GM21576 (cell line): ENCODE results near the gene C9orf50.
"Not testable (repeated sequence)": the region's sequence is repeated elsewhere in the genome, so short reads cannot be mapped to it uniquely, and the experiment has no call there.

Source experiments
- ATAC-seq: cut with Tn5 transposase; IDR thresholded peaks from one replicate; pipeline ENCODE4 v1.9.1; 2021; ENCODE audit warnings: mild to moderate bottlenecking, moderate library complexity; ENCODE audit not compliant: unreplicated experiment

Gene C9orf50, protein sequence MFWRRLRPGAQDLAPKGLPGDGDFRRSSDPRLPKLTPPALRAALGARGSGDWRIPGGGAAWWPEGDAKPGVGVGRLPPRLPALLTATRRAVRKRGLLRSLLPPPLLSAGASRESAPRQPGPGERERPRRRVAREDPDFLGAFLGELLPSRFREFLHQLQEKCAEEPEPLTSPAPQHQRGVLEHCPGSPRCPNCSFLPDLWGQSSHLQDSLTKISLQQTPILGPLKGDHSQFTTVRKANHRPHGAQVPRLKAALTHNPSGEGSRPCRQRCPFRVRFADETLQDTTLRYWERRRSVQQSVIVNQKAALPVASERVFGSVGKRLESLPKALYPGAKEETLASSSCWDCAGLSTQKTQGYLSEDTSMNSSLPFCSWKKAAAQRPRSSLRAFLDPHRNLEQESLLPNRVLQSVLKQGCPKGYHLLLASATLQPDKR

DNA sequence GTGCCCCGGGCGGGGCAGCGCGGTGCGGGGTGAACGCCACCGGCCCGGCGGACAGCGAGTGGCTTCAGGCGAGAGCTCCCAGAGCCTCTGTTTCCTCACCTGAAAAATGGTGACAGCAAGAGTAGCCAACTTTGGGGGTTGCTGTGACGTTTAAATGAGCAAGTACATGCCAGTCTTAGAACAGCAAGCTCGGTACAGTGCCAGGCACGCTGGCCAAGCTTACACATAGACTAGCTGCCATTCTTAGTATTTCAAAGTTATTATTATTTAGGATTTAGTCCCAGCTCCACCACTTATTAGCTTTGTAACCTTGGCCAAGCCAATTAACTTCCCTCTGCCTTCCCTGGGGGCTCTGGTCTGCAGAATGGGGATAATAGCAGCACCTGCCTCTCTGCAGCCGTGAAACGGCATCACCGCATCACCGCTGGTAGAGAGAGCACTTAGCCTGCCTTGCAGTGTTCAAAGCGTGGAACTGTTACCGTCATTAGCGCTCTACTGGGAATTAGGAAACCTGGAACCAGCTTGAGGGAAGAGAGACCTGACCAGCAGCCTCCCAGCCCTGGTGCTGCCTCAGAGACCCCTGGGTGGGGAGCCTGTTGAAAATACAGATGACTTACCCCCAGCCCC is at the start of gene C9orf50:
TSS of gene C9orf50 (minus strand) at position 433 of the 627 bp plus-strand sequence. CDS start 527 bp downstream, outside the sequence.
- ATAC-seq: no peak

- ATAC-seq: no peak
Observed at GRCh38 chr9:129669946-129670345, 49.0 kb upstream of the C9orf50 start.

GRCh38 chr9:129669141-129669718 is 48.3 kb upstream of the C9orf50 start:
- ATAC-seq: no peak

DNA sequence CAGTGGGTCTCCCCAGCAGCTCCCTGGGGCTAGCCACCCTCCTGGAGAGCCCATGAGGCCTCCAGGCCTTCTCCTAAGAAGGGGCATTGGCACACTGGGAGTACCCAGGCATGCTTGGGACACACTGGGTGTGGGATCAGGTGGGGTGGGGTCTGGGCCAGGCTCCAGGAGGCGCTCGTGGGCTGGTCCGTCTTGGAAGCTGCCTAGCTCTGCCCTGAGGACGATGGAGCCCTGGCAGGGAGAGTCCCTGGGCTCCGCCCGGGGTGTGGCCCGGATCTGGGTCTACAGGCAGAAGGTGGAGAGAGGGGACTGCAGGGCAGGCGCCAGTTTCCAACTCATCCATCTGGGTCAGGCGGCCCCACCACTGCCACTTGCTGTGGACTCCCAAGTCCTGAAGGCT is 46.9 kb upstream of the C9orf50 start:
- ATAC-seq: no peak

DNA sequence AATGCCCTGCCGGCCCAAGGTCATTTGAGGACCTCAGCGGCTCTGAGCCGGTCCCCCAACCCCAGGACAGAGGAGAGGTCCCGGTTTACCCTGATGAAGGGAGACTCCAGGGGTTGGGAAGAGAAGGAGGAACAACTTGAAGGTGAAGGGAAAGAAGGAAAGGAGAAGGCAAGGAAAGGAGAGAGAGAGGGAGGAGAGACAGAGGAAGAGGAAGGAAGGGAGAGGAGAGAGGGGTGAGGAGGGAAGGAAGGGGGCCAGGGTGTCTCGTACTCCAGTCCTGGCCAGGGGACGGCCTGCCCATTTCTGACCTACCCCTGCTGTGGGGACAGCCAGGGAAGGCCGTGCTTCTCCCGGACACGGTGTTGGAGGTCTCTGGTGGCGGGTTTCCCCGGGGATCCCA is 46.5 kb upstream of the C9orf50 start:
- no peak for ATAC-seq

DNA sequence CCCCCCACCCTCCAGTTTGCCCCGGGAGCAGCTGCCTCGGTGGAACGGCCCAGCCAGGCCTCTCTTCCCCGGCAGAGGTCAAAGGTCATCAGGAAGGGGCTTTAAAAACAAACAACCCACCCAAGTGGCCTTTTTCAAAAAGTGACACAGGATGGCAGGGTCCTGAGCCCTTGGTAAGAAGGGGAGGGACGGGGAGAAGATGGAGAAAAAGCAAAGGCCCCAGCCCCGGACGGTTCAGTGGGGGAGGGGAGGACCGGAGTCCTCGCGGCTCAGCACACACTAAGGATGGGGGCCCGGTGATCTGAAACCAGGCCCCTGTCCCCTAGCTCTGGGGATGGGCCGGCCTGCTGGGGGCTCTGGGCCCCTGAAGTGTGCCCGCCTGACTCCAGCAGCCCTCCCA is 45.7 kb upstream of the C9orf50 start:
- ATAC-seq: no peak

GRCh38 chr9:129665814-129666520 is 45.1 kb upstream of the C9orf50 start:
- no peak for ATAC-seq

GRCh38 chr9:129665389-129665775 is 44.5 kb upstream of the C9orf50 start, which contains the start of gene PRRX2:
Gene PRRX2, plus strand, starts transcription at chr9:129665647. Its CDS starts 221 bp downstream, at chr9:129665868.
- no peak for ATAC-seq

GRCh38 chr9:129664746-129665388 is 44.0 kb upstream of the C9orf50 start:
- ATAC-seq: no peak

DNA sequence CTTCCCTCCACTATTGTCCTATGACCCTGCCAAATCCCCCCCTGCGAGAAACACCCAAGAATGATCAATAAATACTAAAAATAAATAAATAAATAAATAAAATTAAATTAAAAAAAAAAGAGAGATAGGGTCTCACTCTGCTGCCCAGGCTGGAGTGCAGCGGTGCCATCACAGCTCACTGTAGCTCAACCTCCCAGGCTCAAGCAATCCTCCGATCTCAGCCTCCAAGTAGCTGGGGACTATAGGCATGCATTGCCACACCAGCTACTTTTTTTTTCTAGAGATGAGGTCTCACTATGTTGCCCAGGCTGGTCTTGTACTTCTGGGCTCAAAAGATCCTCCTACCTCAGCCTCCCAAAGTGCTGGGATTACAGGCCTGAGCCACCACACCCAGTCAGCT is 41.3 kb upstream of the C9orf50 start:
- not testable (repeated sequence) for ATAC-seq

GRCh38 chr9:129661029-129661428 is 40.1 kb upstream of the C9orf50 start:
- ATAC-seq: no peak

- no peak for ATAC-seq
Observed at GRCh38 chr9:129656795-129657390, 36.0 kb upstream of the C9orf50 start.

- ATAC-seq: no peak
Observed at GRCh38 chr9:129655696-129656095, 34.8 kb upstream of the C9orf50 start.

- no peak for ATAC-seq
Observed at GRCh38 chr9:129655154-129655553, 34.3 kb upstream of the C9orf50 start.

GRCh38 chr9:129654554-129655040 is 33.7 kb upstream of the C9orf50 start:
- ATAC-seq: no peak

DNA sequence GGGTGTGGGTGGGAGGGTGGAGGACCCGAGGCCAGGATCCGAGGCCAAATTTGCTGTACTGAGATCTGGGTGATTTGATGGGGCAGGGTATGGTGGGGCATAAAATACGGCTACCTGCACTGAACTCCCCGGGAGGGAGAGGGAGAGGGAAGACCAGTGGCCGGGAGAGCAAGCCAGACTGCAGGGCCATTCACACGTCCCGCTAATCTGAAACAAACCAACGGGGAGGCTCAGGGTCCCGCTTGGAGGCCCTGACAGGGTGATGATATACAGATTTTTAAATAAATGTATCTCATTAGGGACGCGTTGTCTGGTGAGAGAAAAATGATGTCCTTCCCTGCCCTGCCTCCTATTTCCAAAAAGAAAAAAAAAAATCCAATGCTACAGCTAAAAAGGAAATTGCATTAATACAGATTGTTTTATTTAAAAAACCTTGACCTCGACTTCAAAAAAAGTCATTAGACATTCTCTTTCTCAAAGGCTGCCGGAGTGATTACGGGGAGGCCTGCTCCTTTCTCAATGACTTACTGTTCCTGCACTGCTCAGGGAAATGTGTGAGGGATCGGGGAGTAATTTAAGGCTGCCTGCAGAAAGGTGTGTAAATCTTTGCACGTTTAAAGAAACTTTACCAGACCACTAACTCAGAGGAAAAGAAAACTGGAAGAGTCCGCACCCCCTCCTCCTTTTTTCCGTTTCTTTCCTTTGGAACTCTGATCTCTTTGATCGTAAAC is 33.1 kb upstream of the C9orf50 start:
- no peak for ATAC-seq

DNA sequence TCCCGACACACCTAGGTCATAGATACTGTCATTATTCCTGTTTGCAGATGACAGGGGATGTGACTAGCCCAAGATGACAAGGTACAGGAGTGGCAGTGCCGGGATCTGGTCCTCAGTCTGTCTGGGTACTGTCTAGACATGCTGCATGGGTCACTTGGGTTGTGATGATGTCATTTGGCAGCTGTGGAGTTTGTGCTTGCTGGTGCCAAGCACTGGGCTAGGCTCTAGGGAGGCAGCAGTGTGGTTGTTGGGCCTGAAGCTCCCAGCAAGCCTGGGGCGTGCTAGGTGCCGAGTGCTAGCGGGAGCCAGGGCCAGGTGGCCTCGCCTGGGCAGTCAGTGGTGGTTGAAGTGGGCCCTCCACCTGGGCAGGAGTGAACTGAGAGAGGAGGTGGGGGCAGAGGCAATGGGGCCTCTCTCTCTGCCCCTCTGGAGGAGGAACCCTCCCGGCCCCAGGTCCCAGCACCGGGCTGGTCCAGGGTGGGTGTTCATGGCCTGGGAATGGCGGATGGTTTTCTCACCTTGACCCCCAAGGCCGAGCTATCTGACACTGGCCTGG is 29.9 kb upstream of the C9orf50 start:
- no peak for ATAC-seq

DNA sequence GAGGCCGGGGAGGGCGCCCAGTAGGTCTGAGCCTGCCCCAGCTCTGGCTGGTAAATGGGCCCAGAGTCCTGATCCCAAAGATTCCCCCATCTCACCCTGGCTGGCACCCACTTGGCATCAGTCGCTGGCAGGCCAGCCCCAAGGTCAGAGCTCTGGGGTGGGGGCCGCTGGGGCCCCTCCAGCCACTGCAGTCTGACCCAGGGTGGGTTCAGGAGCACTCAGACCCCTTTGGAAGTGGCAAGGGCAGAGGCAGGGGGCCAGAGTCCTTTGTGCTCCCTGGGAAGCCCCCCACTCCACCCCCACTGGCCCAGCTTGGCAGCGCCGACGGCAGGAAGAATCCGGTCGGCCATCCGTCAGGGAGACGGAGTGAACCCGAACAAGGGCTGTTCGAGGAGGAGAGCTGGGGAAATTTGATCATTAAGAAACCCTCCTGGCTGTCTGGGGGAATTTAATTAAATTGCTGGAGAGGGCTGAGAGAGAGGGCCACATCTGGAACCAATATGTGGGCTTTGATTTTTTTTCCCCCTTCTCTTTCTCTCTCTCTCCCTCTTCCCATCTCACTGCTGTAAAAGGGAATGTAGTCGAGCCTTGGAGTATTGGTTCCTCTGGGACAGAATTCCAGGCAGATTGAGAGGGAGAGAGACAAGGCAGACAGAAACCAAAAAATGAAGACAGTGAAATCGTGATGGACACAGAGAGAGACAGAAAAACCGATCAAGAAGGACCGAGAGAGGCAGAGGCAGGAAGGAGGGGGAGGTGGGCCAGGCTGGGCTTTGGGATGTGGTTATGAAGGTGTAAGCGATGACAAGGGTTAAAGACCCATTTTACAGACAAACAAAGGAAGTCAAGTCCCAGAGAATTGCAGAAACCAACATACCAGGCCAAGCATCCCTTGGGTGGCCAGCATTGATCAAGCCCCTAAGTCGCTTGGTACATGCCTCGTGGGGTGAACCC is 29.1 kb upstream of the C9orf50 start:
- ATAC-seq: no peak
